DND-41 (cell line): ENCODE data around the gene NTM.

Experiments
- EZH2 ChIP-seq: IDR thresholded peaks from 3 replicates; pipeline ENCODE4 v1.6.1; 2012; ENCODE audit warnings: borderline replicate concordance, low read depth, mild to moderate bottlenecking, moderate library complexity, low read length, inconsistent platforms; ENCODE audit not compliant: severe bottlenecking
- TF ChIP-seq, protein P1 (sequence below): IDR thresholded peaks from 2 replicates; pipeline ENCODE4 v1.5.1; 2012; ENCODE audit warnings: borderline replicate concordance, low read length, moderate library complexity, mild to moderate bottlenecking; ENCODE audit not compliant: poor library complexity, severe bottlenecking; ENCODE audit errors: extremely low read depth

DNA sequence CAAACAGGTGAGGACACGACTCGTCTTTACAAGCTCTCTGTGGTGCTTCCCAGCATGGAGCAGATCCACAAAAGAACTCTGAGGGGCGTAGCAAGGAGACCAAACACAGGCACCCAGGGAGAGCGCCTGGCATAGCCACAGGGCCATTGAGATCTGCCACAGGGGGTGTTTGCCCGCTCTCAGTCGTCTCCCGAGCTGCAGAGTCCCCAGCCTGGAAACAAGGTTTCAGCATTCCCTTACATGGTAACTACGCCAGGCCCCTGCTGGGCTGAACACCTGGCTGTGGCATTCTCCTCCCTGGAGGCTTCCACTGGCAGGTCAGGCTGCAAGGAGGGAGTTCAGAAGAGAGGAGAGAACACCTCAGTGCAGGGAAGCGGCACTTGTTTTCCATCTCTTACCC lies 962.1 kb downstream of the NTM start:
- TF ChIP-seq, protein P1, sequence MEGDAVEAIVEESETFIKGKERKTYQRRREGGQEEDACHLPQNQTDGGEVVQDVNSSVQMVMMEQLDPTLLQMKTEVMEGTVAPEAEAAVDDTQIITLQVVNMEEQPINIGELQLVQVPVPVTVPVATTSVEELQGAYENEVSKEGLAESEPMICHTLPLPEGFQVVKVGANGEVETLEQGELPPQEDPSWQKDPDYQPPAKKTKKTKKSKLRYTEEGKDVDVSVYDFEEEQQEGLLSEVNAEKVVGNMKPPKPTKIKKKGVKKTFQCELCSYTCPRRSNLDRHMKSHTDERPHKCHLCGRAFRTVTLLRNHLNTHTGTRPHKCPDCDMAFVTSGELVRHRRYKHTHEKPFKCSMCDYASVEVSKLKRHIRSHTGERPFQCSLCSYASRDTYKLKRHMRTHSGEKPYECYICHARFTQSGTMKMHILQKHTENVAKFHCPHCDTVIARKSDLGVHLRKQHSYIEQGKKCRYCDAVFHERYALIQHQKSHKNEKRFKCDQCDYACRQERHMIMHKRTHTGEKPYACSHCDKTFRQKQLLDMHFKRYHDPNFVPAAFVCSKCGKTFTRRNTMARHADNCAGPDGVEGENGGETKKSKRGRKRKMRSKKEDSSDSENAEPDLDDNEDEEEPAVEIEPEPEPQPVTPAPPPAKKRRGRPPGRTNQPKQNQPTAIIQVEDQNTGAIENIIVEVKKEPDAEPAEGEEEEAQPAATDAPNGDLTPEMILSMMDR = no peak
- no peak for TF ChIP-seq EZH2
